NCI-H187 treated with DMSO at 0.1 percent for 48 hours (cell line): ENCODE results near the gene TESK2.
A peak's percentile ranks its signal among the peaks of the same experiment; 100 is the strongest.
"Not testable (repeated sequence)": the region's sequence is repeated elsewhere in the genome, so short reads cannot be mapped to it uniquely, and the experiment has no call there.

Experiments used
- DNase-seq: peaks from one replicate; lab custom pipeline; 2025; lab: John Stamatoyannopoulos, UW

TESK2 gene

DNA sequence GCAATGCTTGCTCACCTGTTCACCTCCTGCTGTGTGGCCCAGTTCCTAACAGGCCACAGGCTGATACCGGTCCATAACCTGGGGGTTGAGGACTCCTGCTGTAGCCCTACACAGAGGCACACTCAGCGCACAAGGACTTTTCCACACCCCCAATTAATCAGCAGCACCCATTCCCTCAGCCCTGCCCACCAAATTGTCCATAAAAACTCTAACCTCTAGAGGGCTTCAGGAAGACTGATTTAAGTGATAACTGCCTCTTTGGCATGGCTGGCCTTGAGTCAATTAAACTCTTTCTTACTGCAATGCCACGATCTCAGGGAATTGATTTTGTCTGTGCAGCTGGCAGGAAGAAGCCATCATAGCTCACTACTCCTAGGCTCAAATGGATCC, 79.5 kb downstream of the TESK2 start:
- DNase-seq: no peak

DNA sequence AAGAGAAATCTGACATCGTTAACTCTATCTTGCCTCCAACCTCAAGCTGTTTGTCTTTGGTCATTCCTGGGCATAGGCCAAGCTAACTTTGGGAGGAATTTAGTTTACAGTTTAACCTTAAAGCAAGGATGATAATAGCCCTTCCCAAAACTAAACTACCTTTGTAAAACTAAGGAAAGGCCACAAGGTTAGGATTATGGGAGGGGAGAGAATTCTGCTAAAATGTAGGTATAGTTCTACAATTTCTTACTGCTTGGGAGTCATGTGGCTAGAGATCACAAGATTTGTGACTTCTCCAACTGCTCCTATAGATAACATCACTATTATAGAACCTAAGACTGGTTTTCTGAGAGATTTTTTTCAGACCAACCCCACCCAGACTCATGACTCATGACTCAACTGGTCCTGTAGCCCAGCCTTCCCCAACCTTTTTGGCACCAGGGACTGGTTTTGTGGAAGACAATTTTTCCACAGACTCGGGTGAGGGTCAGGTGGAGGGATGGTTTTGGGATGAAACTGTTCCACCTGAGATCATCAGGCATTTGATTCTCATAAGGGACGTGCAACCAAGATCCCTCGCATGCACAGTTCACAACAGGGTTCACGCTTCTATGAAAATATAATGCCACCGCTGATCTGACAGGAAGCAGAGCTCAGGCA, 80.0 kb downstream of the TESK2 start:
- DNase-seq: no peak

DNA sequence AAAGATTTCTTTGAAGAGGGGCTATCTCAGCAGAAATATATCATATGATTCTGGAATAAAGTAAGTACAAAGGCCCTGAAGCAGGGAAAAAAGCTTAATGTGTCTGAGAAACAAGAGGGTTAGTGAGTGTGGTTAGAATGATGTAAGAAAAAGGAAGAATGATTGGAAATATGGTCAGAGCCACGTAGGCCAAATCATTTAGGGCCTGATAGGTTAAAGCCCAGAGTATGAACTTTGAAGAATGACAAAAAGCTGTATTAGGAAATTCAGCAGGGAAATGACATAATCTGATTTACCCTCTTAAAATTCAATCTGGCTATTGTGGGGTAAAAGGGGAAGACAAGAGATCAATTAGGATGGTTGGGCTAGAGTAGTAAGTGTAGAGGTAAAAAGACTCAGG, 81.7 kb downstream of the TESK2 start:
- no peak for DNase-seq

DNA sequence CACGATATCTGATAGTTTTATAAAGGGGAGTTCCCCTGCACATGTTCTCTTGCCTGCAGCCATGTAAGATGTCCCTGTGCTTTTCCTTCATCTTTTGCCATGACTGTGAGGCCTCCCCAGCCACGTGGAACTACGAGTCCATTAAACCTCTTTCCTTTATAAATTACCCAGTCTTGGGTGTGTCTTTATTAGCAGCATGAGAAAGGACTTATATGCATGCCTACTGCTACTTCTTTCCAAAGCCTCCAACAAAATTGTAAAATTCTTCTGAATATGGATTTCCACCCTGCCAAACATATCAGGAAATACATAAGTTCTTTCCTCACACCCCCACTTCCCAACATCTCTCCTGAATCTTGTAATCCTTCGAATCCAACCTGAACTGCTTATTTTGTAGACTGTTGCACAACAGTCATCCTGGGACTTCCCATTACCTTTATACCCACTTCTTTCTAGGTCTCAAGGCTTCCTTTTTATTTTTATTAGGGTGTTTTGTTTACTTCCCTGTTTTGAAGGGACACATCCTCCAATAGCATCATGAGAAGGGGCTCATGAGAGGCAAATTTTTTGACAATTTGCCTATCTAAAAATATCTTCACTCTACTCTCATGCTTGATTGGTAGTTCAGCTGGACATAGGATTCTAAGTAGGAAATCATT, 83.2 kb downstream of the TESK2 start:
- DNase-seq: no peak

DNA sequence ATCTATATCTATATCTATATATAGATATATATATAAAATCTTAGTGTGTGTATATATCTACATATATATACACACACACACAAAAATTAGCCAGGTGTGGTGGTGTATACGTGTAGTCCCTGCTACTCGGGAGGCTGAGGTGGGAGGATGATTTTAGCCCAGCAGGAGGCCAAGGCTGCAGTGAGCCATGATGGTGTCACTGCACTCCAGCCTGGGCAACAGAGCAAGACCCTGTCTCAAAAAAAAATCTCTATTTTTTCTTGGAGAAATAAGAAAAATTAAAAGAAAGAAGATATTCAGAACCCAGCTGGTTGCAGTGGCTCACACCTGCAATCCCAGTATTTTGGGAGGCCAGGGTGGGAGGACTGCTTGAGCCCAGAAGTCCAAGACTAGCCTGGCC, 85.3 kb downstream of the TESK2 start:
- DNase-seq: no peak

DNA sequence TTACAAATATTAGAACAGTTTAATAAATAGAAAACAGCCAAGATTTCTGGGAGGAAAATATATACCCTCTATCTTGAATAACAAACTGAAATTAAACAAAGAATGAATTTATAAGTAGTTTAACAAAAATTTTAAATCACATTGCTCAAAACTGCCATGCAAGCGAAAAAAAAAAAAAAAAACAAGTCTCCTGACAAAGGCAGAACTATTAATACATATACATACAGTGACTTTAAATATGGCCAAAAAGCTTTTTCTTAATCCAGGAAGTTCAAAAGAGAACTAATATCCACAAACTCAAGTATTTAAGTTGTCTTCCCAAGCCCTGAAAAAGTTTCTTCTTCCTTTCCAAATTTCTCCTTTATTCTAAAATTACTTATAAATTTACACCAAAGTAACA, 87.2 kb downstream of the TESK2 start:
- DNase-seq: no peak

DNA sequence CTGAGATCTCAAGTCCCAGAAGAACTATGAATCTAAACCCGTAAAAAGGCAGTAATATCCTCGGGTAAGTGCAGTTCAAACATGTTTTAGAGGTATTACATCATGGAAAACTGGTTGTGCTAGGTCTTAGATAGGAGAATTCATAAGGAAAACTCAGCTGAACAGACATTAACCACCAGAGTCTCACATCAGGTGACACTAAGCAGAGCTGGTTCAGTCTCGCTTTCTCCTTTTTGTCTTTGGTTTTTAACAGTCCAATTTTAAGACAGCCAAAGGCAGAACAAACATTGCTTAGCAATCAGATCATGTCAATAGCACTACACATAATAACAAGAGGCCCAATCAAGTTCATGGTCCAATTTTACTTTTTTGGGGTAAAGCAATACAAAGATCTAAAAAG, 87.7 kb downstream of the TESK2 start:
- no peak for DNase-seq

DNA sequence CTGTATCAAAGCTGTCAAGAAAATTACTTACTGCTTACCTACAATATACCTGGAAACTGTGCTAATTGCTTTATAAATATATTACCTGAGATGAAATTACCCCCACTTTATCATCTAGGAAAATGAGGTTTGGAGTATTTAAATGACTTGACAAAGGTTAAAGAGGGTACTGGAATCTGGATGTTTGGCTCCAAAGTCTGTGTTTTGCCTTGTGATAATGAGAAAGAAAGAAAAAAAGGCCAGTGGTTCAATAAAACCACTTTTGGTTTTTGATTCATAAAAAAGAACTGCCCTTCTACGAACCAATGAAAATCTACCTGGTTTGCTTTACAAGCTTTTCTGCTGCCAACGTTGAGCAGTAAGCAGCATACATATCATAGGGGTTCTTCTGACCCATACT, 89.4 kb downstream of the TESK2 start:
- no peak for DNase-seq

DNA sequence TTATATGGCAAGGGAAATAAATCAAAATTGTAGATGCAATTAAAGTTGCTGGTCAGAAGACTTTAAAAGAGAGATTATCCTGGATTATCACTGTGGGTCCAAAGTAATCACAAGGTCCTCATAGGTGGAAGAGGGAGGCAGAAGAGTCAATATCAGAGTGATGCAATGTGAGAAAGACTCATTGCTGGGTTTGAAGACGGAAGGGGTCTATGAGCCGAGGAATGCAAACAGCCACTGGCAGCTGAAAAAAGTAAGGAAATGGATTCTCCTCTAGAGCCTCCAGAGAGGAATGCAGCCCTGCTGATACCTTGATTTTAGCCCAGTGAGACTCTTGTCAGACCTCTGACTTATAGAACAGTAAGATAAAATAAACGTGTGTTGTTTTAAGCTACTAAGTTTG, 90.9 kb downstream of the TESK2 start:
- no peak for DNase-seq

DNA sequence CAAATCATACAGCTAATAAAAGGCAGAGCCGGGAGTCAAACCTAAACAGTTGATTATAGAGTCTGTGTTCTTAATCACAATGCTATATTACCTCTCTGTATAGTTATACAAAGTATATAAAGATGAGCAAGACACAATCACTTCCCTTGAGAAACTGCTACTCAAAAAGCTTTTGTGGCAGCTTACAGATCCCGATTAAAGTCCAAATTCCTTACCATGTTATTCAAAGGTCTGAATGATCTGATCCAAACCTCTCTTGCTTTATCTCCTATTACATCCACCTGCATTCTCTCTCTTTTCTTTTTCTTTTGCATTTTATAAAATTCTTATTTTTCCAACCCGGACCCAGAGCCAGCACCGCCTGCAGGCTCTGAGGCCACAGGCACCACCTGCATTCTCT, 93.7 kb downstream of the TESK2 start:
- no peak for DNase-seq

DNA sequence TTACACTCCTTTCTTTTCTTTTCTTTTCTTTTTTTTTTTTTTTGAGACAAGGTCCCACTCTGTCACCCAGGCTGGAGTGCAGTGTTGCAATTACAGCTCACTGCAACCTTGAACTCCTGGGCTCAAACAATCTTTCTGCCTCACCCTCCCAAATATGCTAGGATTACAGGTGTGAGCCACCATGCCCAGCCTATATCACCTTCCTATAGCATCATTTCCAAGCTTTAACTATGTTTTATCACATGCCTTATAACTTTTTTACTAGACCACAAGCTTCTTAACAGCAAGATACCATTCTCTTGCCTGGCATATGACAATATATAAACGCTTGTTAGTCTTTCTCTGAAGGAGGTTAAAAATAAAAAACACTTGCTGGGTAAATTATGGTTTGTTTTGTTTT, 95.4 kb downstream of the TESK2 start:
- no peak for DNase-seq

DNA sequence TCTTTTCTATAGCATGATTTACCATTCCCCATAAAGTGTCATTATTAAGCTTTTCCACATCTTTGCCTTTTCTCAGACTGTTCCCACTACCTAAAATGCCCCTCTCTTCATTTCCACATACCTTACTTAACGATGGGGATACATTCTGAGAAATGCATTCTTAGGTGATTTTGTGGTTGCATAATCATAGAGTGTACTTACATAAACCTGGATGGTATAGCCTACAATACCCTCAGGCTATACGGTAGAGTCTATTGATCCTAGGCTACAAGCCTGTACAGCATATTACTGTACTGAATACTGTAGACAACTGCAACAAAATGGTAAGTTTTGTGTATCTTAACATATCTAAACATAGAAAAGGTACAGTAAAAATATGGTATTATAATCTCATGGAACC, 95.9 kb downstream of the TESK2 start:
- no peak for DNase-seq

DNA sequence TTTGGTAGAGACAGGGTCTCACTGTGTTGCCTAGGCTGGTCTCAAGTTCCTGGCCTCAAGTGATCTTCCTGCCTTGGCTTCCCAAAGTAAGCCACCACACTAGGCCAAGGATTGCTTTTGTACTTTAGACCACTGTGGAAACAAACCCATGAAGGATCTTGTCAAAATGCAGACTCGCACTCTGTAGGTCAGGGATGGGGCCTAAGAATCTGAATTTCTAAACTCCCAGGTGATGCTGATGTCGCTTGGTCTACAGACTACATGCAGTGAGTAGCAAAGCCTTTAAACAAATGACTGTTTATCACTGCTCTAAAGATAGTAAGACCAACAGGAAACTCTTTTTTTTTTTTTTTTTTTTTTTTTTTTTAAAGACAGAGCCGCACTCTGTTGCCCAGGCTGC, 96.6 kb downstream of the TESK2 start:
- no peak for DNase-seq

DNA sequence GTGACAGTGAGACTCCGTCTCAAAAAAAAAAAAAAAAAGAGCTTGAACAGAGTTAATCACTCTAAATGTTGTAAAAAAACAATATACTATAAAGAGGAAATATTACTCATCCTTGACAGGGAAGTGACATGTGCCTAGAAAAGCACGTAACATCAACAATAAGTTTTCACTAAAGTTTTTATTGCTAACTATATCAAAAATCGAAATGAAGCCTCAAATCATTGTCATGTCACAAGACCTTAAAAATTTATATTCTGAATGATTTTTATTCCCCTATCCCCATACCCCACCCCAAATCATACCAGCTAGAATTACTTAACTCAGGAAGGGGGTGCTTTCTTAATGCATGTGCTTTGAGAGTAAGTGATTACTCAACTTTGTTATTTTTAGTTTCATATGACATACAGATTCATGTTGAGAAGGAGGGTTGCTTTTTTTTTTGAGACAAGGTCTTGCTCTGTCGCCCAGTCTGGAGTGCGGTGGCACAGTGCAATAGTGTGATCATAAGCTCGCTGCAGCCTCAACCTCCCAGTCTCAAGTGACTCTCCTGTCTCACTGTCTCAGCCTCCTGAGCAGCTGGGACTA, 97.2 kb downstream of the TESK2 start:
- no peak for DNase-seq

DNA sequence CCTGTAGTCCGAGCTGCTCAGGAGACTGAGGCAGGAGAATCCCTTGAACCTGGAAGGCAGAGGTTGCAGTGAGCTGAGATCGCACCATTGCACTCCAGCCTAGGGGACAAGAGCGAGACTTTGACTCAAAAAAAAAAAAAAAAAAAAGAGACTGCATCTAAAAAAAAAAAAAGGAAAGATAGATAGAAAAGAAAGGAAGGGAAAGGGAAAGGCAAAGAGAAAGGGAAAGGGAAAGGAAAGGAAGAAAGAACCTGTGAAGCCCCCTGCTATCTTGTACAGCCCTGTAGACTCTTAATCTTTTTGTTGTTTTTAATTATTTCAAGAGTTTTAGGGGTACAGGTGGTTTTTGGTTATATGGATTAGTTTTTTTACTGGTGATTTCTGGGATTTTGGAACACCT, 104.7 kb downstream of the TESK2 start:
- DNase-seq: no peak

DNA sequence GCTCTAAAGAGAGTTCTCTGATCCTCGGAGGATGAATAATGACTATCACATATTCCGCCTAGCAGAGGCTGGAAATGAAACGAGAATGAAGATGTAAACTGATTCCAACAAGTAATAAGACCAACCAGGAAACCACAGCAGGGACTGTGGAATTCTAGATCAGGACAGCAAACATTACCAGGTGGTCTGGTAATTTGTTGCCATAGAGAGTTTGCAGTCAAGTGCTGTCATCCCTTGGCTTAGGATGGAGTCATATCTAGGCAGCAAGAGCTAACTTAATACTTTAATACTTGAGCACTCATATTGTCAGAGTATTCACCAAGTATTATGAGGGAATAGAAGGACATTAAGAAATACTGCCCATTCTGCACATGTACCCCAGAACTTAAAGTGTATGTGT, 105.7 kb downstream of the TESK2 start:
- DNase-seq: peak; percentile 68

DNA sequence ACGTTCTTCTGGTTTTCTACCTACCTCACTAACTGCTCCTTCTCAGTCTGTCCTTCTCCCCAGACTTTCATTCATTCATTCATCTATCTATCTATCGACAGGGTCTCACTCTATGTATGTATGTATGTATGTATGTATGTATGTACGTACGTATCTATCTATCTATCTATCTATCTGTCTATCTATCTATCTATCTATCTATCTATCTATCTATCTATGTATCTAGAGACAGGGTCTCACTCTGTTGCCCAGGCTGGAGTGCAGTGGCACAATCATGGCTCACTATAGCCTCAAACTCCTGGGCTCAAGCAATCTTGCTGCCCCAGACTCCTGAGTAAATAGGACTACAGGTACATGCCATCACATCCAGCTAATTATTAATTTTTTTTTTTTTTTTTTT, 106.8 kb downstream of the TESK2 start:
- not testable (repeated sequence) for DNase-seq

DNA sequence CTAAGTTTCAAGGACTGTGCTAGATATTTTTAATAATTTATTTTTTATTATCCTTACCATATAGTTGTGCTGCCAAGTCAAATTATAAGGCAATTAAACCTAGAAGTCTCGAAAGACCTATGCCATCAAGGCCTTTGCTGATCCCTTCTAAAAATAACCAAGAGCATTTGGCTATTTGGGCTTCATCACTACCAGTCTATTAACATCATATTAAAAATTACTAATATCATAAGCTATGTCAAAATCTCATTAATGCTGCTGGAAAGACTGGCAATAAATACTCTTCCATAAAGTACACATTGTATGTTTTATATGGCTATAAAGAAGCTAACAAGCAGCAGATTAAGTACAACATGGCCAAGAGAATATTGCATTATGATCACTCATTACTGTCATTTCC, 107.8 kb downstream of the TESK2 start:
- DNase-seq: no peak

DNA sequence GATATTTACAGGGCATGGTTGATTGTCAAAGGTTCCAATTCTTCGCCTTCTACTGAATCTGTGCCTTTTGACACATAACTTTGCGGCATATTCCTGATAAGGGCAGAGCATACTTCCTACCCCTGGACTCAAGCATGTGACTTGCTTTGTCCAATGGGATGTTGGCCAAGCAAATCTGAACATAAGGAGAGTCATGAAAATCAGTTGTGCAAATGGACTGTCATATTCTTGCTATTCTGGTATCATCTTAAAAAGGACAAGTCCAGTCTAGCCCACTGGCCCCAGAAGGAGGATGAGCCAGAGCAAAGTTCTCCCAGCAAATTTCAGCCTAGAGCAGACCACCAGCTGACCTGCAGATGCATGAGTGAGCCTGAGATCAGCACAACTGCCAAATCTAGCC, 109.7 kb downstream of the TESK2 start:
- no peak for DNase-seq

DNA sequence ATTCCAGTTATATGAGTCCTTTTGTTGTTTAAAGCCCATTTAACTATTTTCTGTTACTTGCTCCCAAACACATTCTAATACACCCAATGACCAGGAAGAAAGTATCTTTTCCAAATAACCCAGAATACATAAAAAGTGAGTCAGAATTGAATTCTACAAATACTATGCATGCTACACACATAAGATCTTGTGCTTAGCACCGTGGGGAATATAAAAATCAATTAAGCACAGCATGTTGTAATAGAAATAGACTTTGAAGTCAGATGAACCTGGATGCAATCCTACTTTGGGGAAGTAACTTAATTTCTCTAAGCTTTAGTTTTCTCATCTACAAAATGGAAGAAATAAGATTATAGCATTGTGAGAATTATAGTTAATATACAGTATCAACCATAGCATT, 110.2 kb downstream of the TESK2 start:
- DNase-seq: no peak

DNA sequence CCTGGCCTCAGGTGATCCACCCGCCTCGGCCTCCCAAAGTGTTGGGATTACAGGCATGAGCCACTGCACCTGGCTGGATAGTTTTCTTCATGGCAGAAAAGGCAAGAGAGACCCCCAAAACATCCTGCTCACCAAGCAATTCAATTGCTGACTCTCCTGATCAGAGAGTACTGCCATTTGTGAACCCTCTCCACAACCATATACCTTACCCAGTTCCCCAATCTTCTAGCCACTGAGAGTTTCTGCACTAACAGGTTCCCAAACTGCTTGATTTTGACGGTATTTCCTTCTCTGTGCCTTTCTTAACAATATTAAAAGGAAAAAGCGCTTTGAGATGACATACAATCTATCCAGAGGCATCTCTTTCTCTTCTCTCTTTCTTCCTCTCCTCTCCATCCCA, 110.8 kb downstream of the TESK2 start:
- DNase-seq: no peak

DNA sequence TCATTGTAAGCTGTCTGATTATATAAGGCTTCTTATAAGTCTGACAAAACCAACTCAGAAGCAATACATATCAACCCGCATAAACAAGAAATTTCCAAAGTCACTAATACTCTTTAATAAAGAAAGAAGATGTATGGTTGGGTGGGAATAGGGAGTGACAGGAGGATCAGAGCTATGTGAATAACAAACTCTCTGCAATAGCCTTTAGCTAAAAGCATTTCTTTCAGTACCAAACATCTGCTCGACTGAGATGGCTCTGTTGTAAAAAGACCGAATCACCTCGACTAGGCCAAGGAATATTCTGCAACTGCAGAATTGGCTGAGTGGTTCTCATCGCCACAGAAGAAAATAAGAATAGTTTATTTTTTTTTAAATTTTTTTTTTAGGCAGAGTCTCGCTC, 111.4 kb downstream of the TESK2 start:
- no peak for DNase-seq

DNA sequence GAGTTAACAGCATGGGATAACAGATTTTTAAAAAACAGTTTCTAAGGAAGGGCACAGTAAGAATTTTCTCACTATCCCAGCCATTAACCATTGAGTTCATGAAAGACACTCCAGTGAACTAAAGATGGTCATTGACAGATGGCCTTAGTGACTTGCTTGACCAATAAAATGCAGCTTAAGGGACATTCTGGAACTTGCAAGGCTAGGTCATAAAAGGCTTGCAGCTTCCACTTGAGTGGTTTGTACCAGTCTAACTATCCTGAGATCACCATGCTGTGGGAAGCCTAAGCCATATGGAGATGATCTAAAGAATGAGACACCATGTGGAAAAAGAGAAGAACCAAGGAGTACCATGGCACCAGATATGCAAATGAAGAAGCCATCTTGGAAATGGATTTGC, 112.8 kb downstream of the TESK2 start:
- DNase-seq: no peak
